ENCODE results near the gene UBE2G1.

The UBE2G1 gene

GRCh38 chr17:4334332-4334731 is 32.1 kb downstream of the UBE2G1 start:
- no peak for DNase-seq (ENCODE audit: low spot score)

GRCh38 chr17:4333041-4333440 is 33.4 kb downstream of the UBE2G1 start:
- DNase-seq (ENCODE audit: low spot score) = no peak

- DNase-seq (ENCODE audit: low spot score) = no peak
Measured at GRCh38 chr17:4332296-4332970, 34.0 kb downstream of the UBE2G1 start.

- peak; percentile 45 for DNase-seq (ENCODE audit: low spot score)
Measured at GRCh38 chr17:4331614-4332013, 34.9 kb downstream of the UBE2G1 start.

- DNase-seq (ENCODE audit: low spot score) = no peak
Measured at GRCh38 chr17:4329838-4330237, 36.6 kb downstream of the UBE2G1 start.

GRCh38 chr17:4327606-4328005 is 38.9 kb downstream of the UBE2G1 start:
- DNase-seq (ENCODE audit: low spot score) = no peak

GRCh38 chr17:4326608-4327007 is 39.9 kb downstream of the UBE2G1 start:
- DNase-seq (ENCODE audit: low spot score) = no peak

- DNase-seq (ENCODE audit: low spot score) = no peak
Measured at GRCh38 chr17:4326112-4326511, 40.4 kb downstream of the UBE2G1 start.

- no peak for DNase-seq (ENCODE audit: low spot score)
Measured at GRCh38 chr17:4324463-4324862, 42.0 kb downstream of the UBE2G1 start.

- DNase-seq (ENCODE audit: low spot score) = no peak
Measured at GRCh38 chr17:4319221-4319620, 47.3 kb downstream of the UBE2G1 start.

- DNase-seq (ENCODE audit: low spot score) = no peak
Measured at GRCh38 chr17:4318596-4318995, 47.9 kb downstream of the UBE2G1 start.

- no peak for DNase-seq (ENCODE audit: low spot score)
Measured at GRCh38 chr17:4318186-4318585, 48.3 kb downstream of the UBE2G1 start.

GRCh38 chr17:4317610-4318009 is 48.9 kb downstream of the UBE2G1 start:
- no peak for DNase-seq (ENCODE audit: low spot score)

- DNase-seq (ENCODE audit: low spot score) = no peak
Measured at GRCh38 chr17:4316648-4317047, 49.8 kb downstream of the UBE2G1 start.

- DNase-seq (ENCODE audit: low spot score) = no peak
Measured at GRCh38 chr17:4314618-4315017, 51.9 kb downstream of the UBE2G1 start.

GRCh38 chr17:4314179-4314578 is 52.3 kb downstream of the UBE2G1 start:
- DNase-seq (ENCODE audit: low spot score) = no peak

- no peak for DNase-seq (ENCODE audit: low spot score)
Measured at GRCh38 chr17:4313221-4314114, 53.0 kb downstream of the UBE2G1 start.

- DNase-seq (ENCODE audit: low spot score) = no peak
Measured at GRCh38 chr17:4310354-4311060, 56.0 kb downstream of the UBE2G1 start.

GRCh38 chr17:4309897-4310296 is 56.6 kb downstream of the UBE2G1 start:
- DNase-seq (ENCODE audit: low spot score) = no peak

- DNase-seq (ENCODE audit: low spot score) = no peak
Measured at GRCh38 chr17:4307179-4307930, 59.1 kb downstream of the UBE2G1 start.

- no peak for DNase-seq (ENCODE audit: low spot score)
Measured at GRCh38 chr17:4305224-4305623, 61.3 kb downstream of the UBE2G1 start.

GRCh38 chr17:4304417-4305027 is 62.0 kb downstream of the UBE2G1 start:
- DNase-seq (ENCODE audit: low spot score) = peak; percentile 34
